GM19099 (cell line): Measurements from ENCODE around the gene ZHX3.

Experiments used
- POLR2A ChIP-seq: IDR thresholded peaks from 3 replicates; pipeline ENCODE4 v1.6.1; 2011; ENCODE audit warnings: low read depth; ENCODE audit not compliant: insufficient read length; ENCODE audit errors: extremely low read depth

ZHX3 gene

GRCh38 chr20:41272339-41272738 lies 45.2 kb downstream of the ZHX3 start:
- no peak for TF ChIP-seq POLR2A

DNA sequence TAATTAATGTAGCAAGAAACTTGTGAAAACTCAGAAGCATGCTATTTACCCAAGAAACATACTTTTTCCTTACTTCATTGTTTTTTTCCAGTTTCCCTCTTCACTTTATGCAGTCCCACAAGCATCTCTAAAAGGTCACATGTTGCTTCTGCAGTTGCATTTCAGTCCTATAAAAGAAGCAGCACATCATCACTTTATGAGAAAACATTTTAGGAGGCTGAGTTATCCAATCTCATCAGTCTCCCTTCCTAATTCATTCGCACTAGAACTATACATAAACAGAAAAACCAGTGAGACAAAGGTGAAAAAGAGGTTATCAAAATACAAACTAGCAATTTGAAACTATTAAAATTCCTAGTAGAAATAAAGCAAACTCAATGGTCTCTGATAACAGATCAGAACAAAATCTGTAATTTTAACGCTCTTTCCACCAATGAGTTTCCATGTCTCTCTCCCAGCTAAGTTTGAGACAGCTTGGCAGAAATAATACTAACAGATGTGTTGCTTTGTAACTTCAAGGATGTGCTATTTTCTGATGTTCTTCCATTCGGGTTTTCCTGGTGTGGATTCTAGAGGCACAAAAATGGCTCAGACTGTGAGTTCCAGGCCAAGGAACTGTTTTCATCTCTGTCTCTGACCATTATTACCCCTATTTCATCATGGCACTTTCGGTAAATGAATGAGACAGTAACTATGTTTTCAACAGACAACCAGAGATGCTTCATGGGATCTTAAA lies 48.4 kb downstream of the ZHX3 start:
- TF ChIP-seq POLR2A, result no peak

- TF ChIP-seq POLR2A, result no peak
Measured at GRCh38 chr20:41268402-41268801, 49.1 kb downstream of the ZHX3 start.

- no peak for TF ChIP-seq POLR2A
Measured at GRCh38 chr20:41265938-41266337, 51.6 kb downstream of the ZHX3 start.

GRCh38 chr20:41264819-41265218 lies 52.7 kb downstream of the ZHX3 start:
- no peak for TF ChIP-seq POLR2A

DNA sequence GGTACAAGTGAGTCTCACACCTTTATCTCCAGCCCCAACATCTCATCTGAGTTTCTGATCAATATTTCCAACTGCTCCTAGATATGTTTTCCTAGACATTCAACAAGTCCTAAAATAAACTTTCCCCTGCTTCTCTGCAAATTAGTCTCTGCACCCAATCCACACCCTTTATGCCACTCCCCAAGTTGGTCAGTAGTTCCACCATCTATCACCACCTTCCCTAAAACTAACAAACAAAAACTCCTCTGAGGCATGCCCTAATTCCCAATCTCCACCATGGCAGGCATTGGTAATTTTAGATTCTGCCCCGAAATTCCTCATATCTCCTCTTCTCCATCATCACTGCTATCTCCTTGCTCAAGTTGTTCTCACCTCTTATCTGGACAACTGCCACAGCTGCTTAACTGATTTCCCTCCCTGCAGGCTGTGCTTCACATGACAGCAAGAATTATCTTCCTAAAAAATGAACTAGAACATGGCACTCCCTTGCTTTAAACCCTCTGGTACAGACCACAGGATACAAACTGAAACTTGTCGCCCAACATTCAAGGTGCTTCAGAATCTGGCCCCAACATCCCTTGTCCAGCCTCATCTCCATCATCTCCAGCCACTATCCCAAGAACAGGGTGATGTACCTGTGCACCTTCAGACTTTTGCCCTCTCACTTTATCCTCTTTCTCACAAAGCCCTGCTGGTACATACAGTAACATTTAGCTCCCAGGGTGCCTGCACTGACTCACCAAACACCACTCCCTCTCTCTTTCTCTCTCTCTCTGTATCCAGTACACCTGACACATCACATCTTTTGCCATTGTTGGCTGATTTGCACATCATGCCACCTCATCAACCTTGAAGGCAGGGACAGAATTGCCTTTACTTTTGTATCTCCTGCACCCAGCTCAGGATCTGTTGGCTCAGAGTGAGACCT lies 55.5 kb downstream of the ZHX3 start:
- no peak for TF ChIP-seq POLR2A

DNA sequence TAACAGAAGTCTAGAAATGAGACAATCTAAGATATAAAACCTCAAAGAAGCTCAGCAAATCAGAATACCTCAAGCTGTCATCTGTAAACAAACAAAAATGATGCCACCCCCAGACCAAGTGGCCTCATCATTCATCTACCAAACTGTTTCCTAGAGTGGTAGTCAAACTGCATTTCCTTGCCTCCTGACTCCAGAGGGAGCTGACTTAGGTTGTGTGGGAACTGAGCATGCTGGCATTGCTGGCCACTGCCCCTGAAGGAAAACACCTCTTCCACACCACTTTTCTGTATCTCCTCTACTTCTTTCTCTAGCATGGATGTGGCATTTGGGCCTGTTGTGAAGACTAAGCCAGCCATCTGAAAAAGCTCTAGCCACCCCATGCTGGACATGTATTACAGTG lies 56.3 kb downstream of the ZHX3 start:
- no peak for TF ChIP-seq POLR2A

GRCh38 chr20:41260734-41261220 lies 56.8 kb downstream of the ZHX3 start:
- TF ChIP-seq POLR2A, result no peak

- TF ChIP-seq POLR2A, result no peak
Measured at GRCh38 chr20:41259309-41259708, 58.2 kb downstream of the ZHX3 start.

- no peak for TF ChIP-seq POLR2A
Measured at GRCh38 chr20:41258474-41258873, 59.1 kb downstream of the ZHX3 start.

DNA sequence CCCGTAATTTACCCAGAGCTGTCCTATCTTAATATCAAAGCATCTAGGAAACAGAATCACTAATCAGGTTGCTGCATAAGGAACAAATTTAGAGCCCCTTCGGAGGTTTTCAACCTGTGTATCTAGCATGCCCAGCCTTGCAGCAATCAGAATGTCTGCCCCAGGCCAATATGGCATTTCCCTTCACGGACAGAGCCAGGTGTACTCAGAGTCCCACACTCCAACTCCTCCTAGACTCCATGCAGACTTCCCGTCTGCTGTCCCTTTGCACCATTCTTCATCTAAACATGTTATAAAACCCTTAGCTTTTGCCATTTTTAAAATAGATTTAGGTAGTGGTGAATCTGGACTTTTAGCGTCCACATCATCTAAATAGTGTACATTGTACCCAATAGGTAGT lies 61.0 kb downstream of the ZHX3 start:
- TF ChIP-seq POLR2A, result no peak

- TF ChIP-seq POLR2A, result no peak
Measured at GRCh38 chr20:41255655-41256054, 61.9 kb downstream of the ZHX3 start.

GRCh38 chr20:41249411-41250281 lies 67.9 kb downstream of the ZHX3 start:
- TF ChIP-seq POLR2A, result no peak

DNA sequence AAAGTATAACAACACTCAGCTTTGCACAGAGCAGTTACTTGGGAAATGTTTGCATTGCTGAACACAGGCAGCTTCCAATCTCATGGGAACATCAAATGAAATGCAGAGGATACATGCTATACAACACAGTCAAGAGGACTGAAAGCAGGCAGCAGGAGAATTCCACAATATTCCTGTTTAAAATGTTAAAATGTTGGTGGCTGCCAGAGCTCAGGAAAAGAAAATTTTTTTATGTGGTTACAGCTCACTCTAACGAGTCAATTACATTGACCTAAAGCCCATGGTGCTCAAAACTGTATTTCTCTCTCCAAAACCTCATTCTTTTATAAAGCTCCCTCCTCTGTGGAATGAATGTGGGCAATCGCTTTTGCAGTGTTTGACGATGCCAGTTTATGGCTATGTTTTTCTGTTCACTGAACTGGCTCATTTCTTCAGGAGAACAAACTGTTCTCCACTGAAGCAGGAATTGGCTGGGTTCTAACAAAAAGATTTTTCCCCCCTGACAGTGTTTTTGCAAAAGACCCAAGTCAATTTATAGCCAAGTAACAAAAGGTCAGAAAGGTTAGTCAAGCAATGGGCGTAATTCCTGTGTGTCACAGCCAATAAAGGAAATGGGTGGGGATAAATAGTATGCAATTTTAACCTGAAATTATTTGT lies 69.0 kb downstream of the ZHX3 start:
- no peak for TF ChIP-seq POLR2A
